ENCODE results near the gene TSPAN5.
"Not testable (repeated sequence)": the region's sequence is repeated elsewhere in the genome, so short reads cannot be mapped to it uniquely, and the experiment has no call there.

The TSPAN5 gene

DNA sequence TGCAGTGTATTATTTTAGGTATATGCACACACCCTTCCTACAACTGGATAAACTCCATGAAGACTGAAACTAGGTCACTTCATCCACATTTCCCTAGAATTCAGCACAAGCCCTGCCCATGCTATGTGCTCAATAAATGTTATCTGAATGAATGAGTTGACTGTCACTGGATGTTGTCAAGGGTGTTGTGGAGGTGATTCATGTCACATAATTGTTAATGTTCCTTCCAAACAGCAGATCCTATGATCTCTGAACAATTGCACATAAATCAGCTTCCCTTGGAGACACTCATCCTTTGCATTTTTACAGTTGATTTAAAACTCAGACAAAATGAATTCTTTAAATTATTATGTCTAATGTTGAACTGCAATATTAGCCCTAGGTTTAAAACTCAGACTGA lies 154.7 kb downstream of the TSPAN5 start:
- no peak for DNase-seq (ENCODE audit: low read depth in 2 of 2, low spot score in 1 of 2)

GRCh38 chr4:98502624-98503023 lies 155.8 kb downstream of the TSPAN5 start:
- DNase-seq (ENCODE audit: low read depth in 2 of 2, low spot score in 1 of 2) = no peak

- DNase-seq (ENCODE audit: low read depth in 2 of 2, low spot score in 1 of 2) = no peak
Measured at GRCh38 chr4:98502031-98502430, 156.4 kb downstream of the TSPAN5 start.

DNA sequence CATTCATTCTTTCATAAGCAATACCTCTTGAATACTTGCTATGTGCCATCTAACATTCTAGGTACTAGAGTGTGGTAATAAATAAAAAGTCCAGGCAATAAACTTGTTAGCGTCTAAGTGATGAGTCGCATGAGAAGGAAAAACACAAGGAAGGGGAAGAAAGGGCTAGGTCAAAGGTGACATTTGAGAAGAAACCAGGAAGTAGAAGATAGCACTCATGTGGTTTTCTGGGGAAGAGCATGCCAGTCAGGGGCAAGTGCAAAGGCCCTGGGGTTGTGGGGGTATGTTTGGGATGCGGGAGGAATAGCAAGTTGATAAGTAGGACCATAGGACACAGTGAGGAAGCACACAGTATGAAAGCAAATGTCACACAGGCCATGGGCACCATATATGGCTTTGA lies 157.0 kb downstream of the TSPAN5 start:
- no peak for DNase-seq (ENCODE audit: low read depth in 2 of 2, low spot score in 1 of 2)

GRCh38 chr4:98498774-98499173 lies 159.6 kb downstream of the TSPAN5 start:
- no peak for DNase-seq (ENCODE audit: low read depth in 2 of 2, low spot score in 1 of 2)

GRCh38 chr4:98496152-98496845 lies 162.1 kb downstream of the TSPAN5 start:
- no peak for DNase-seq (ENCODE audit: low read depth in 2 of 2, low spot score in 1 of 2)

DNA sequence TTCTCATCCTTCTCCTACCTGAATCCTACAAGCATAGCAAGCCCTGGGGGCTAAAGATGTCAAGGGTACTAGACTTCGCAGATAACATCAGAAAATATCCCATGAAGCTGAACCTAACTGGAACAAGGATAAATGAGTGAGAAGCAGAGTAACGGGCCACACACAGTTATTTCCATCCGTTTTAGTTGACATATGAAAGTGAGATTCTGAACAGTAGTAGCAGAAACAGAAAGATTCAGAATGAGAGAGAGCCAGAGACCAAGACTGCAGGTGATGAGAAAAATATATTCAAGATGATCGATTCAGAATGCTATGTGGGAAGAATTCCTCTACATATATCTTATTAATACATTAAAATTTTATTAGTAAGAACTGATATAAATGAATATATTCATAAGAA lies 165.1 kb downstream of the TSPAN5 start:
- no peak for DNase-seq (ENCODE audit: low read depth in 2 of 2, low spot score in 1 of 2)

DNA sequence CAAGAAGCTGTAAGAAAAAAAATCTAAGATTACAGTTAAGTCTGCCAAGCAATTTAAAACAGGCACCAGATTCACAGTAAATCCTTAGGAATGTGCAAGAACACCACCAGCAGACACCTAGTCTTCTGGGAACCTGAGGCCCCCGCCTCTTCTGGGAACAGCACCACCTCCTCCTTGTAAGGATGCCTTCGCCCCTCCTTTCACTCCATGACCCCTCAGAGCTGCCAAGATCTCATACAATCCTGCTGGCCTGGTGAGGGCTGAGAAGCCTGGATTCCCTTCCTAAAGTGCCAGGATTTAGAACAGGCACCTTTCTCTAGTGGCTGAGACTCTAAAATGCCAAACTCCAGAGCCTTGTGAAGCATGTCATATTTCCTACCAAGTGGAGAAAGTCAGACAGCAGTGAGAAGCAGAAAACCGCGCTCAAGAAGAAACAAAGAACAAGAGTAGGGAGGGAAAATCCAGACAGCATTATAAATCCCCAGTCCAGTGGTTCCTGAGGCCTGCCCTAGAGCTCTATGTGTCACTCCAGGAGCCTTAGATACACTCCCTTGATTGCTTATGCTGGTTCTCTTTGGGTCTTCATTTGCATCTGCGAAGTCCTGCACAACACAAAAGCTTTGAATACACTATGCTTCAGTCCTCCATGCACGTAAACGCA lies 166.4 kb downstream of the TSPAN5 start:
- no peak for DNase-seq (ENCODE audit: low read depth in 2 of 2, low spot score in 1 of 2)

GRCh38 chr4:98490251-98490650 lies 168.2 kb downstream of the TSPAN5 start:
- no peak for DNase-seq (ENCODE audit: low read depth in 2 of 2, low spot score in 1 of 2)

- DNase-seq (ENCODE audit: low read depth in 2 of 2, low spot score in 1 of 2) = no peak
Measured at GRCh38 chr4:98485816-98486345, 172.5 kb downstream of the TSPAN5 start.

DNA sequence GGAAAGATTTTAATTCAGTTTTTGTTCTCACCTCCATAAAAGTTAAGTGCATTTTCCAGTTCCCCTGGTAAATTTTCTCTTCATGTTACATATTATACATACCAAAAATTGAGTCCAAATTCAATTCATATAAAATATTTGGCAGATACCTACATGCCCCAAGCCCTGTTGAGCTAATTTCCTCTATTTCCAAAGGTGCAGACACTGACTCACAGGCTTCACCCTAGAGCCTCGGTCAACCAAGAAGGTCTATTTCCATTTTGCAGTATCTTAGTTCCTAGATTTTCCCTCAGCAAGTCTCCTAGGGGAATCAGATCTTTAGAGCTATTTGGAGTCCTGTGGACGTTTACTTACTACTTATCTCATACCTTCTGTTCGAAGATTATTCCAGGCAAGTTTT lies 174.4 kb downstream of the TSPAN5 start:
- no peak for DNase-seq (ENCODE audit: low read depth in 2 of 2, low spot score in 1 of 2)

- no peak for DNase-seq (ENCODE audit: low read depth in 2 of 2, low spot score in 1 of 2)
Measured at GRCh38 chr4:98482847-98483806, 175.3 kb downstream of the TSPAN5 start.

GRCh38 chr4:98482503-98482846 lies 175.9 kb downstream of the TSPAN5 start:
- no peak for DNase-seq (ENCODE audit: low read depth in 2 of 2, low spot score in 1 of 2)

DNA sequence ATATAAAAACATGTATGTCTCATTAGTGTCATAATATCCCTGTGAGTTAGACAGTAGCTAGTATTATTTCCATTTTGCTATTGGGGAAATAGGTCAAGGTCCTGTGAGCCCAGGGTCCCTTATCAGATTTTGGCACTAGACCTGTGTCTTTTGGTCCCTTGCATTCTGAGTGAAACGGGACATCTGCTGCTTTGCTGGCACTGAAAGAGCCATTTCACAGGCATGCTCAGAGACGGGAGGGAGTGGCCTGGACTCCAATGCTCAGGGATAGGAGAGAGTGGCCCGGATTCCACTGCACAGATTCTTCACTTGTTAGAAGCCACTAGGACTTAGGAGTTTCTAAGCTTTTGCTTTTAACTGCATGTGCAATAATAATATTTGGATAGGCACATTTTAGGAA lies 177.2 kb downstream of the TSPAN5 start:
- DNase-seq (ENCODE audit: low read depth in 2 of 2, low spot score in 1 of 2) = no peak

- DNase-seq (ENCODE audit: low read depth in 2 of 2, low spot score in 1 of 2) = no peak
Measured at GRCh38 chr4:98480535-98480934, 177.9 kb downstream of the TSPAN5 start.

- not testable (repeated sequence) for DNase-seq (ENCODE audit: low read depth in 2 of 2, low spot score in 1 of 2)
Measured at GRCh38 chr4:98479590-98479989, 178.8 kb downstream of the TSPAN5 start.

GRCh38 chr4:98476891-98477290 lies 181.5 kb downstream of the TSPAN5 start:
- no peak for DNase-seq (ENCODE audit: low read depth in 2 of 2, low spot score in 1 of 2)

- no peak for DNase-seq (ENCODE audit: low read depth in 2 of 2, low spot score in 1 of 2)
Measured at GRCh38 chr4:98474408-98474844, 184.0 kb downstream of the TSPAN5 start.

DNA sequence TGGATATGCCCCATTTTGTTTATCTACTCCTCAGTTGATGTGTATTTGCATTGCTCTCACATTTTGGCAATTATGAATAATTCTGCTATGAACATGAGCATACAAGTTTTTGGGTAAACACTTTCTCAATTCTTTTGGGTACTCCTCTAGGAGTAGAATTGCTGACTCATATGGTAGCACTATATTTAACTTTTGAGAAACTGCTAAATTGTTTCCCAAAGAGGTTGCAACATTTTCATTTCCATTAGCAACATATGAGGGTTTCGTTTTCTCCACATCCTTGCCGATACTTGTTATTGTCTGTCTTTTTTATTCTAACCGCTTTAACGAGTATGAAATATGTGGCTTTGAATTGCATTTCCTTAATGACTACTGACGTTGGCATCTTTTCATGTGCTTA lies 185.4 kb downstream of the TSPAN5 start:
- no peak for DNase-seq (ENCODE audit: low read depth in 2 of 2, low spot score in 1 of 2)

DNA sequence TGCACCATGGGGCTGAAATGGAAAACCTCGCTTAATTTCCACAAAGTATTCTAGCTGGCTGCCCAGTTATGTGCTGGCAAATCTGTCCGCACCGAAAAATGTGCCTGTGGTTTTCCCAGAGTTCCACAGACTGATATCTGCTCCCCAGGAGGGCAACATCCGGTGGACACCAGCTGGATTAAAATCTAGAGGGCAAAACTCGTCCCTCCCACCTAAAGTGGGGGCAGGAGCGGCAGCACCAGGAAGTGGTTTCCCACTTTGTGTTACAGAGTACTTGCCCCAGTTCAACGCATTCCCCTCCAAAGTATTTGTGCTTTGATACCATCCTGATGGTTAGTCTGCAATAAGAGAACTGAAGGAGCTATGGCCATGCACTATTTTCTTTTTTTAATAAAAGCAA lies 187.6 kb downstream of the TSPAN5 start:
- no peak for DNase-seq (ENCODE audit: low read depth in 2 of 2, low spot score in 1 of 2)

DNA sequence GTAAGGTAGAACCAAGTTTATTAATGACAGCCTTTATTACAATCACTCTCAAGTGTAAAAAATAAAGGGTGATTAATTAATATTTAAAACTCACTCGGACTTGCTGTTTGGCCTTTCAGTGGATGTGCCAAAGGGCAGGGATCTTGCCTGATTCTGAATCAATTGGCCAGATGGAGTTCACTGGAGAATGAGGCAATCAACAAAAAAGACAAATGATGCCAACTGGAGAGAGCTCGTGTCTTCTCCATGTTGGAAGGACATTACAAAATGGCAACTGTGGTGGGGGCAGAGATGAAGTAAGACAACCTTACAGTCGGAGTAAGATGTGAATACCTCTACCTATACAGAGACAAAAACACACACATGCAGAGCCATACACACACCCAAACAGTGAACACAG lies 188.0 kb downstream of the TSPAN5 start:
- no peak for DNase-seq (ENCODE audit: low read depth in 2 of 2, low spot score in 1 of 2)

GRCh38 chr4:98469771-98470170 lies 188.6 kb downstream of the TSPAN5 start:
- DNase-seq (ENCODE audit: low read depth in 2 of 2, low spot score in 1 of 2) = no peak
